Parathyroid adenoma (tissue), 2 donors: ENCODE data around the gene KCNJ16.

ENCODE experiments used
- H2AFZ ChIP-seq: fragments of 300-600 bp; sonication (generic); one replicate; pipeline ENCODE4 v1.7.0; 2017; ENCODE audit warnings: antibody characterized with exemption, mild to moderate bottlenecking
- H3K27ac ChIP-seq: fragments of 300-600 bp; sonication (generic); one replicate; pipeline ENCODE4 v1.7.0; 2017
- H3K27me3 ChIP-seq: fragments of 300-600 bp; sonication (generic); one replicate; pipeline ENCODE4 v1.7.0; 2017; ENCODE audit warnings: low read length; ENCODE audit not compliant: control insufficient read depth, insufficient read depth
- H3K36me3 ChIP-seq: fragments of 300-600 bp; sonication (generic); one replicate; pipeline ENCODE4 v1.7.0; 2017; ENCODE audit warnings: low read length; ENCODE audit not compliant: control insufficient read depth, insufficient read depth
- H3K4me1 ChIP-seq: fragments of 300-600 bp; sonication (generic); one replicate; pipeline ENCODE4 v1.7.0; 2017; ENCODE audit warnings: control low read depth
- H3K4me2 ChIP-seq: fragments of 300-600 bp; sonication (generic); one replicate; pipeline ENCODE4 v1.7.0; 2017; ENCODE audit warnings: low read length
- H3K4me3 ChIP-seq: fragments of 300-600 bp; sonication (generic); one replicate; pipeline ENCODE4 v1.7.0; 2017; ENCODE audit warnings: low read depth, low read length
- H3K79me2 ChIP-seq: fragments of 300-600 bp; sonication (generic); one replicate; pipeline ENCODE4 v1.7.0; 2017; ENCODE audit warnings: control low read depth
- H3K9ac ChIP-seq: fragments of 300-600 bp; sonication (generic); one replicate; pipeline ENCODE4 v1.7.0; 2017; ENCODE audit warnings: mild to moderate bottlenecking
- H3K9me3 ChIP-seq: fragments of 300-600 bp; sonication (generic); one replicate; pipeline ENCODE4 v1.7.0; 2017; ENCODE audit warnings: low read length; ENCODE audit not compliant: control insufficient read depth
- TF ChIP-seq, protein P1 (sequence below): fragments of 300-600 bp; sonication (generic); IDR thresholded peaks from one replicate; pipeline ENCODE4 v1.7.0; 2017; ENCODE audit warnings: antibody characterized with exemption, mild to moderate bottlenecking
- donor health status: primary hyperparathyroidism.

The KCNJ16 gene

DNA sequence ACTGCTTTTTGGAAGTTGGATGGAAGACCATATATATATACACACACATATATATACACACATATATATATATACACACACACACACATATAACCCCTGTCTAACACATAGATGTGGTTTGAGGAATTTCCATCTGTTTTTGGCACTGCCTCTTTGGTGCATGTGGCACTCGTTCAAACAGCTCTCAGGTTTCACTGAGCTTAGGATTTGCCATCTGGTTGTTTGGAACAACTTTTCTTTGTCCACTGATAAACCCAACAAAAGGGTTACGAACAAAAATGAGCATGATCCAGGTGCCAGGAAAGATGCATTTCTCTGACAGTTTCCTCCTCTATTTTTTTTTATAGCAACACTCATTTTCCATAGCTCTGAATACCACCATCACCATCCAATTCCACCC is 14.6 kb upstream of the KCNJ16 start:
- no peaks in the 10 kb centered on the region for H3K79me2 ChIP-seq
- H3K27me3 ChIP-seq, result no peaks in the 10 kb centered on the region
- peaks cover 27% of the 10 kb centered on the region for H3K4me1 ChIP-seq
- H3K9me3 ChIP-seq, result no peaks in the 10 kb centered on the region
- H3K36me3 ChIP-seq, result no peaks in the 10 kb centered on the region
- peak overlapping the region; percentile 16 for H2AFZ ChIP-seq
- H3K4me2 ChIP-seq, result peak overlapping the region; percentile 43
- H3K4me3 ChIP-seq, result peak overlapping the region; percentile 12
- TF ChIP-seq, protein P1, sequence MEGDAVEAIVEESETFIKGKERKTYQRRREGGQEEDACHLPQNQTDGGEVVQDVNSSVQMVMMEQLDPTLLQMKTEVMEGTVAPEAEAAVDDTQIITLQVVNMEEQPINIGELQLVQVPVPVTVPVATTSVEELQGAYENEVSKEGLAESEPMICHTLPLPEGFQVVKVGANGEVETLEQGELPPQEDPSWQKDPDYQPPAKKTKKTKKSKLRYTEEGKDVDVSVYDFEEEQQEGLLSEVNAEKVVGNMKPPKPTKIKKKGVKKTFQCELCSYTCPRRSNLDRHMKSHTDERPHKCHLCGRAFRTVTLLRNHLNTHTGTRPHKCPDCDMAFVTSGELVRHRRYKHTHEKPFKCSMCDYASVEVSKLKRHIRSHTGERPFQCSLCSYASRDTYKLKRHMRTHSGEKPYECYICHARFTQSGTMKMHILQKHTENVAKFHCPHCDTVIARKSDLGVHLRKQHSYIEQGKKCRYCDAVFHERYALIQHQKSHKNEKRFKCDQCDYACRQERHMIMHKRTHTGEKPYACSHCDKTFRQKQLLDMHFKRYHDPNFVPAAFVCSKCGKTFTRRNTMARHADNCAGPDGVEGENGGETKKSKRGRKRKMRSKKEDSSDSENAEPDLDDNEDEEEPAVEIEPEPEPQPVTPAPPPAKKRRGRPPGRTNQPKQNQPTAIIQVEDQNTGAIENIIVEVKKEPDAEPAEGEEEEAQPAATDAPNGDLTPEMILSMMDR, result no peak
- H3K27ac ChIP-seq, result peak overlapping the region; percentile 74
- no peak overlapping the region for H3K9ac ChIP-seq

DNA sequence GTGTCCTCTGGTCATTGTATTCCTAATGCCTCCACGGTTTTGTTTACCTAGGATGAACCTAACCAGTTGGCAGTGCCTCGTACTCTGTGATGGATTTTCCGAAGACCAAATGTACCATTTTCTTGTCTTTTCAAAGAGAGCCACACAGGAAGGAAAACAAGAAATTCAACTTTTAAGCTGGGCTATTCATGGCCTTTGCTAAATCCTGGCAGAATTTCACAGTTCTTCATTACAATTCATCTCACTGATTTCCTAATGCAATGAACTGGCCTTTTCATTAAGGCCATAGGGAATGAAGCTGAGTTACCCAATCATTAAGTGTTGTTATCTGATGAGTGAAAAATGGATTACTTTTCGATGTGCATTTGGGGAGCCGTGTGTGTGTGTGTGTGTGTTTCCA is 7.9 kb upstream of the KCNJ16 start:
- Histone ChIP-seq H3K36me3 (no peaks in the 10 kb centered on the region), H3K9me3 (no peaks in the 10 kb centered on the region), H3K4me3 (no peak overlapping the region), H2AFZ (peak overlapping the region; percentile 79), H3K27me3 (no peaks in the 10 kb centered on the region), H3K4me1 (peaks cover 37% of the 10 kb centered on the region), H3K79me2 (no peaks in the 10 kb centered on the region), H3K9ac (no peak overlapping the region), H3K27ac (peak overlapping the region; percentile 71), H3K4me2 (no peak overlapping the region)
- TF ChIP-seq, protein P1, result no peak

DNA sequence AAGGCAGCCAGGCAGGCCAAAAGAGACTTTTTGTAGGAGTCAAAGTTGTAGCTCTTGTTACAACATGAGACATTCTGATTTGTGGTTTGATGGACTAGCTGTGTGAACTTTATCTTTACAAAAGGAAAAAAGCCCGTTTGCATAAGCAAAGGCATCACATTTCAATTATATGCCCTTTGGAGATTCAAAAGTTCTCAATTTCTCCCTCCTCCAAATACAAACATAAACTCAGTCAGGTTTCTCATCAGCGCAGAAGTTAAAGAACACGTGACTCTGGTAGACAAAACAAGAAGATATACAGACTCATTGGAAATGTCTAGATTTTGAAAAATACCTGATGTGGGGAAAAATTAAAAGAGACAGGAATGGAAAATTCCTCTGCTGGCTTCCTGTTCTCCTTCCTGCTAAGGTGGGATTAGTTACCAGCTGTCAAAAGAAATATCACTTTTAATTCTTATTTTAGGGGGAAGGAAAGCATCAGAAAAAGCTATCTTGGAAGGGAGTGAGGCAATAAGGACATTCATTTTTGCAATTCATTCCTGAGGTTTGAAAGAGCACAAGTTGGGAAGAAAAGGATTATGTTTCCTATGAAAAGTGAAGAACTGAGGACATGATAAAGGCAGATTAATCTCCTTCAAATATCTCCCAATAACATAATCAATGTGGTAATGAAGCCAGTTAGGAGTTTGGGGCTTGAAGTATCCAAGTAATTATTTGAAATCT is 4.6 kb upstream of the KCNJ16 start:
- Histone ChIP-seq H3K79me2 (peaks cover 5% of the 10 kb centered on the region), H2AFZ (peak overlapping the region; percentile 7), H3K4me2 (peak overlapping the region; percentile 58), H3K4me1 (peaks cover 55% of the 10 kb centered on the region), H3K9me3 (no peaks in the 10 kb centered on the region), H3K27ac (peak overlapping the region; percentile 95), H3K27me3 (no peaks in the 10 kb centered on the region), H3K9ac (no peak overlapping the region), H3K4me3 (peak overlapping the region; percentile 31), H3K36me3 (no peaks in the 10 kb centered on the region)
- TF ChIP-seq, protein P1, result no peak

DNA sequence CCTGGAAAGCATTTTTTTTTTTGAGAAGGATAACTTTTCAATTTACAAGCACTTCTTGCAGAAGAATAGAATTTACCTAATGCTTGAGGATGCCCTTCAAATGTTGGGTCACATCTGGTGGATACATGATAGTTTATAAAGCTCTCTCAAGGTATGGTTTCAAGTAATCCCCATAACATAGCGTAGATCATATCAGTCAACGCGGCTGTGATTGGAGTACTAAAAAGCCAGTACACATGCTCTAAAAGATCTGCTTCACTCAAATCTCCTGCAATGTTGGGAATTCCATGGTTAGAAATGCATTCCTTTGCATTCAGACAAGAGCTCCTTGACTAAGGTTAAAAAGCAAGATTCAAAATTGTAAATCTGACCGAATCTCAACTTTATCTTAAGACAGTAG is 3.9 kb upstream of the KCNJ16 start:
- Histone ChIP-seq H3K27me3 (no peaks in the 10 kb centered on the region), H3K27ac (peak overlapping the region; percentile 95), H3K79me2 (peaks cover 5% of the 10 kb centered on the region), H3K36me3 (no peaks in the 10 kb centered on the region), H3K4me1 (peaks cover 53% of the 10 kb centered on the region), H3K9ac (no peak overlapping the region), H3K9me3 (no peaks in the 10 kb centered on the region), H2AFZ (no peak overlapping the region), H3K4me3 (no peak overlapping the region), H3K4me2 (peak overlapping the region; percentile 7)
- TF ChIP-seq, protein P1, result no peak

DNA sequence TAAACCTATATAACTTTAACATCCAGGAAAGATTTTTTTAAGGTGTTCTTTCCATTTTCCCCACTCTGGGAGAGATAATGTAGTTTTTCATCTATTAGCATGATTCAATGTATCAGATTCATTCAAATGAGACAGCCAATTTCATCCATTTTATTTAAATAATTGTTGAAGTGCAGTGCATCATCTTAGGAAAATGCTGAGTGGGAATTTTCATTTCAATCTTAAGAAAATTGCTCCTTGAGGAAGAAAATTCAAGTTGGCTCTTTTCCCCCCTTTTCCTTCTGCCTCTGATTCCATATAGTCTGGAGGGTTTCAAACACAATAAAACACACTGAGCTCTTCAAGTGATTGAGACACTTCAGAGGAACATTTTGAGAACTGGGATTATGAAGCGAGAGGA is 3.4 kb upstream of the KCNJ16 start:
- Histone ChIP-seq H3K36me3 (no peaks in the 10 kb centered on the region), H3K27ac (peak overlapping the region; percentile 95), H3K9ac (no peak overlapping the region), H3K27me3 (no peaks in the 10 kb centered on the region), H2AFZ (peak overlapping the region; percentile 33), H3K4me2 (peak overlapping the region; percentile 7), H3K4me3 (no peak overlapping the region), H3K79me2 (peaks cover 5% of the 10 kb centered on the region), H3K9me3 (no peaks in the 10 kb centered on the region), H3K4me1 (peaks cover 53% of the 10 kb centered on the region)
- TF ChIP-seq, protein P1, result no peak
